HepG2 (cell line): ENCODE results near the gene HINFP. TPM values are rescaled to one million over a fixed set of nuclear protein-coding genes. Genes with fewer than 3 reads are reported as not detected.
A peak's percentile ranks its signal among the peaks of the same experiment; 100 is the strongest.

Experiments
- ATAC-seq: fragments of 200-7000 bp; cut with Tn5 transposase; 3 replicates; pipeline ENCODE4 v1.9.1; 2020; ENCODE audit warnings: mild to moderate bottlenecking, moderate library complexity
- BruUV-seq: library from RNA; stranded (reverse); fragments of 400-500 nt; replicated peaks from 2 replicates; lab custom pipeline; 2021; lab: Mats Ljungman, UMichigan
- CTCF ChIA-PET: fragments of 300-600 bp; formaldehyde crosslinking; extraction: SDS; loops from one replicate; lab custom pipeline; 2021; ENCODE audit warnings: low total read pairs, inconsistent platforms, low intra/inter-chr PET ratio; lab: Yijun Ruan, JAX
- POLR2A ChIA-PET: fragments of 350-600 bp; sonication (Branson Sonifier 250); formaldehyde crosslinking; loops from one replicate; lab custom pipeline; 2020; ENCODE audit warnings: antibody characterized with exemption, inconsistent platforms; lab: Yijun Ruan, JAX
- DNase-seq: peaks from one replicate; pipeline ENCODE4 v3.0.0-alpha.2; 2015; ENCODE audit warnings: low spot score
- FAIRE-seq: peaks from 3 replicates; lab custom pipeline; 2011; peaks lifted over from hg19 to GRCh38; lab: Jason Lieb, UNC
- H2AFZ ChIP-seq: one replicate; pipeline ENCODE4 v1.6.1; 2011; ENCODE audit warnings: low read length, inconsistent platforms
- H3K27ac ChIP-seq: fragments of 300-600 bp; 3 replicates; pipeline ENCODE4 v1.8.0; 2011; ENCODE audit warnings: mixed run types, mild to moderate bottlenecking, mixed read lengths, low read length, inconsistent platforms; ENCODE audit not compliant: insufficient read depth; ENCODE audit errors: extremely low read length
- H3K27me3 ChIP-seq, 2 experiments: fragments of 200-600 bp in 1 of 2; 2 replicates in 1 of 2; 3 replicates in 1 of 2; pipeline versions ENCODE4 v1.6.0 to v1.8.0; 2011; ENCODE audit warnings: low read length in 2 of 2, mild to moderate bottlenecking in 2 of 2, moderate library complexity in 2 of 2, inconsistent platforms in 1 of 2; ENCODE audit not compliant: insufficient read depth in 2 of 2, control insufficient read depth in 1 of 2
- H3K36me3 ChIP-seq, 2 experiments: fragments of 200-600 bp in 1 of 2; replicated peaks in 1 of 2; 2 replicates in 1 of 2; 3 replicates in 1 of 2; pipeline versions ENCODE4 v1.5.1 to v1.8.0; 2011; ENCODE audit warnings: low read length in 2 of 2, inconsistent platforms in 1 of 2; ENCODE audit not compliant: insufficient read depth in 2 of 2, control insufficient read depth in 1 of 2
- H3K4me1 ChIP-seq: 2 replicates; pipeline ENCODE4 v1.5.1; 2012; ENCODE audit warnings: low read length, inconsistent platforms; ENCODE audit not compliant: insufficient read depth
- H3K4me2 ChIP-seq: 2 replicates; pipeline ENCODE4 v1.6.0; 2011; ENCODE audit warnings: low read depth, low read length, inconsistent platforms
- H3K4me3 ChIP-seq, 3 experiments: fragments of 200-600 bp in 1 of 3; sonication (generic), shearing (Covaris generic) in 1 of 3; replicated peaks in 1 of 3; 2 replicates each; pipeline ENCODE4 v1.5.1; 2011 to 2016; ENCODE audit warnings: low read length in 3 of 3, inconsistent platforms in 2 of 3, low read depth in 2 of 3, mild to moderate bottlenecking in 2 of 3, control low read depth in 1 of 3, mixed read lengths in 1 of 3; ENCODE audit not compliant: insufficient read depth in 1 of 3
- H3K79me2 ChIP-seq: one replicate; pipeline ENCODE4 v1.6.1; 2011; ENCODE audit warnings: low read length, inconsistent platforms; ENCODE audit not compliant: insufficient read depth
- H3K9ac ChIP-seq: 2 replicates; pipeline ENCODE4 v1.6.0; 2011; ENCODE audit warnings: mild to moderate bottlenecking, low read depth, low read length, inconsistent platforms; ENCODE audit not compliant: insufficient read depth
- H3K9me3 ChIP-seq: 2 replicates; pipeline ENCODE4 v1.5.1; 2012; ENCODE audit warnings: mild to moderate bottlenecking, low read length
- H4K20me1 ChIP-seq: 2 replicates; pipeline ENCODE4 v1.6.0; 2011; ENCODE audit warnings: inconsistent platforms, mild to moderate bottlenecking, low read length, moderate library complexity; ENCODE audit not compliant: insufficient read depth
- AHDC1 ChIP-seq: sonication (generic); formaldehyde crosslinking; IDR thresholded peaks from 2 replicates; pipeline ENCODE4 v1.5.1; 2020; ENCODE audit warnings: mild to moderate bottlenecking, missing genetic modification reagents, borderline replicate concordance
- FOXP1 ChIP-seq, 2 experiments: fragments of 450-650 bp in 1 of 2; IDR thresholded peaks; 2 replicates each; pipeline ENCODE4 v1.6.1; 2017 to 2018; ENCODE audit warnings: antibody characterized with exemption in 1 of 2
- HNF4G ChIP-seq, 2 experiments: sonication (generic) in 1 of 2; formaldehyde crosslinking in 1 of 2; IDR thresholded peaks; 2 replicates each; pipeline versions ENCODE4 v1.4.0 to v1.6.1; 2011 to 2020; ENCODE audit warnings: borderline replicate concordance in 2 of 2, low read depth in 2 of 2, mild to moderate bottlenecking in 2 of 2, low read length in 1 of 2, missing genetic modification reagents in 1 of 2, moderate library complexity in 1 of 2
- MAFF ChIP-seq: IDR thresholded peaks from 2 replicates; pipeline ENCODE4 v1.6.1; 2011; ENCODE audit warnings: low read depth, low read length, improper control_type of control experiment
- MAFK ChIP-seq, 2 experiments: IDR thresholded peaks in 1 of 2; conservative IDR thresholded peaks in 1 of 2; 2 replicates each; pipeline ENCODE4 v1.6.1; 2011; ENCODE audit warnings: improper control_type of control experiment in 2 of 2, low read length in 2 of 2
- MATR3 ChIP-seq: sonication (generic); formaldehyde crosslinking; IDR thresholded peaks from 2 replicates; pipeline ENCODE4 v1.4.0; 2020; ENCODE audit warnings: missing genetic modification reagents
- MXI1 ChIP-seq: IDR thresholded peaks from 3 replicates; pipeline ENCODE4 v1.6.1; 2012; ENCODE audit warnings: low read depth, low read length, inconsistent platforms, borderline replicate concordance
- SIN3A ChIP-seq: IDR thresholded peaks from 2 replicates; pipeline ENCODE4 v1.6.1; 2011; ENCODE audit warnings: low read depth, mild to moderate bottlenecking, control low read depth, low read length, borderline replicate concordance
- TCF7 ChIP-seq: sonication (generic); IDR thresholded peaks from 2 replicates; pipeline ENCODE4 v1.6.1; 2016; ENCODE audit warnings: antibody characterized with exemption, low read depth
- THAP11 ChIP-seq: IDR thresholded peaks from 2 replicates; pipeline ENCODE4 v1.6.1; 2016; ENCODE audit warnings: missing biosample characterization, missing genetic modification reagents
- WIZ ChIP-seq: sonication (generic); formaldehyde crosslinking; IDR thresholded peaks from 2 replicates; pipeline ENCODE4 v1.5.1; 2020; ENCODE audit warnings: mild to moderate bottlenecking, missing genetic modification reagents
- ZNF431 ChIP-seq: sonication (generic); formaldehyde crosslinking; IDR thresholded peaks from 2 replicates; pipeline ENCODE4 v1.9.0; 2022; ENCODE audit warnings: missing genetic modification reagents, low read depth, mild to moderate bottlenecking, borderline replicate concordance
- ZNF460 ChIP-seq: sonication (generic); formaldehyde crosslinking; IDR thresholded peaks from 2 replicates; pipeline ENCODE4 v1.5.1; 2020; ENCODE audit warnings: missing genetic modification reagents, mild to moderate bottlenecking, borderline replicate concordance
- ZZZ3 ChIP-seq: sonication (generic); formaldehyde crosslinking; IDR thresholded peaks from 2 replicates; pipeline ENCODE4 v1.4.0; 2020; ENCODE audit warnings: missing genetic modification reagents, mild to moderate bottlenecking, borderline replicate concordance
- WGBS: methylation state at CpG from one replicate; pipeline ENCODE4 v1.1.6; 2017; ENCODE audit warnings: low lambda C conversion rate; 5-methylcytosine and 5-hydroxymethylcytosine counted together
- in situ Hi-C: cut with HindIII; loops from 2 replicates; pipeline ENCODE4 v1.10.0; 2017; ENCODE audit warnings: low pct_unique_long_range_greater_than_20kb; ENCODE audit not compliant: extremely low pct_ligation_motif_present
- intact Hi-C: fragments of 100-400 bp; cut with micrococcal nuclease; formaldehyde crosslinking; loops from one replicate; pipeline ENCODE4 v1.10.0; 2022; ENCODE audit not compliant: unreplicated experiment
- polyA plus RNA-seq, 8 experiments: library from polyadenylated mRNA; depleted of rRNA in 3 of 8; stranded (reverse) in 7 of 8; unstranded in 1 of 8; fragments of >200 nt; fragmentation: Illumina TruSeq in 4 of 8; extraction: Trizol in 4 of 8; gene quantifications; 2 replicates each; pipeline versions ENCODE4 v1.2.1 to v1.2.3, GENCODE V29; 2011 to 2016; ENCODE audit warnings: low read depth in 4 of 8, missing spikeins in 1 of 8, mixed read lengths in 1 of 8; ENCODE audit not compliant: insufficient read depth in 1 of 8
- total RNA-seq, 5 experiments: library from RNA; depleted of rRNA; stranded (reverse); fragments of >200 nt; fragmentation: Illumina TruSeq; extraction: Trizol; gene quantifications; 2 replicates each; pipeline ENCODE4 v1.2.3, GENCODE V29; 2016; ENCODE audit warnings: low read depth in 1 of 5
- TF ChIP-seq, protein P1 (sequence below): sonication (generic); formaldehyde crosslinking; conservative IDR thresholded peaks from 2 replicates; pipeline ENCODE4 v1.4.0; 2020; ENCODE audit warnings: mild to moderate bottlenecking, missing genetic modification reagents, moderate library complexity

Gene HINFP
- total and polyA plus RNA-seq, 2 of the 13 experiments (the other 11 are each of a cell fraction or from before 2014, with no cell fraction given), result 15.1 to 21.4 TPM

- ATAC-seq, result peak; percentile 24
- in situ Hi-C loops, result no loop called here
- no peaks in the 10 kb centered on the region for H3K9me3 ChIP-seq
- ChIA-PET CTCF (no interaction called here), POLR2A (interaction anchor here (0.8 to 4.2 kb wide), 7 partner anchors 9 to 267 kb away, joined by 3 to 75 read pairs (median 7); partner anchors contain the start of genes HINFP, HMBS, NHERF4 and VPS11)
- DNase-seq, result peak; percentile 61
- H3K4me1 ChIP-seq, result peaks cover 29% of the 10 kb centered on the region
- H3K36me3 ChIP-seq, result peaks cover 4 to 28% of the 10 kb centered on the region in 2 experiments
- H3K4me2 ChIP-seq, result peak overlapping the region; percentile 82
- WGBS, result 3% methylated on average over 2 of the region's 2 CpGs
- no TSS peak for BruUV-seq
- no peaks in the 10 kb centered on the region for H4K20me1 ChIP-seq
- peak; percentile 57 for FAIRE-seq
- no peaks in the 10 kb centered on the region; a peak in 1 of 5 replicates for H3K27me3 ChIP-seq
- H3K4me3 ChIP-seq, result peak overlapping the region; percentile 68 to 86 (median 85); a peak in 5 of 6 replicates
- intact Hi-C loops, result loop anchor here (5.0 kb wide), 1 partner anchor 88 kb away; no protein-coding TSS in a partner anchor
- peak overlapping the region; percentile 65 for H3K27ac ChIP-seq
- no peak overlapping the region for H2AFZ ChIP-seq
- no peaks in the 10 kb centered on the region for H3K79me2 ChIP-seq
- H3K9ac ChIP-seq, result no peak overlapping the region
- peak; percentile 81 for TF ChIP-seq HNF4G (IDR thresholded peaks at IDR 0.05; ENCODE audit: borderline replicate concordance, low read depth, low read length)
- TF ChIP-seq HNF4G (CRISPR knock-in tag; IDR thresholded peaks at IDR 0.05; ENCODE audit: borderline replicate concordance, low read depth), result 0 out of 2 replicates have a peak, but pooled peaks have one; percentile 48
- TF ChIP-seq FOXP1 (IDR thresholded peaks at IDR 0.05), result no peak
- 0 out of 2 replicates have a peak, but pooled peaks have one; percentile 8 for TF ChIP-seq FOXP1 (CRISPR knock-in tag; IDR thresholded peaks at IDR 0.05)
- TF ChIP-seq SIN3A, result 0 out of 2 replicates have a peak, but pooled peaks have one; percentile 11
- peak; percentile 55; the same call in 1 of the 2 replicates for TF ChIP-seq AHDC1 (CRISPR knock-in tag)
- TF ChIP-seq, protein P1, sequence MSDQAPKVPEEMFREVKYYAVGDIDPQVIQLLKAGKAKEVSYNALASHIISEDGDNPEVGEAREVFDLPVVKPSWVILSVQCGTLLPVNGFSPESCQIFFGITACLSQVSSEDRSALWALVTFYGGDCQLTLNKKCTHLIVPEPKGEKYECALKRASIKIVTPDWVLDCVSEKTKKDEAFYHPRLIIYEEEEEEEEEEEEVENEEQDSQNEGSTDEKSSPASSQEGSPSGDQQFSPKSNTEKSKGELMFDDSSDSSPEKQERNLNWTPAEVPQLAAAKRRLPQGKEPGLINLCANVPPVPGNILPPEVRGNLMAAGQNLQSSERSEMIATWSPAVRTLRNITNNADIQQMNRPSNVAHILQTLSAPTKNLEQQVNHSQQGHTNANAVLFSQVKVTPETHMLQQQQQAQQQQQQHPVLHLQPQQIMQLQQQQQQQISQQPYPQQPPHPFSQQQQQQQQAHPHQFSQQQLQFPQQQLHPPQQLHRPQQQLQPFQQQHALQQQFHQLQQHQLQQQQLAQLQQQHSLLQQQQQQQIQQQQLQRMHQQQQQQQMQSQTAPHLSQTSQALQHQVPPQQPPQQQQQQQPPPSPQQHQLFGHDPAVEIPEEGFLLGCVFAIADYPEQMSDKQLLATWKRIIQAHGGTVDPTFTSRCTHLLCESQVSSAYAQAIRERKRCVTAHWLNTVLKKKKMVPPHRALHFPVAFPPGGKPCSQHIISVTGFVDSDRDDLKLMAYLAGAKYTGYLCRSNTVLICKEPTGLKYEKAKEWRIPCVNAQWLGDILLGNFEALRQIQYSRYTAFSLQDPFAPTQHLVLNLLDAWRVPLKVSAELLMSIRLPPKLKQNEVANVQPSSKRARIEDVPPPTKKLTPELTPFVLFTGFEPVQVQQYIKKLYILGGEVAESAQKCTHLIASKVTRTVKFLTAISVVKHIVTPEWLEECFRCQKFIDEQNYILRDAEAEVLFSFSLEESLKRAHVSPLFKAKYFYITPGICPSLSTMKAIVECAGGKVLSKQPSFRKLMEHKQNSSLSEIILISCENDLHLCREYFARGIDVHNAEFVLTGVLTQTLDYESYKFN, result peak; percentile 78
- TF ChIP-seq MAFK (conservative IDR thresholded peaks at IDR 0.05 in 1 of 2, IDR thresholded peaks at IDR 0.05 in 1 of 2; ENCODE audit: low read length in 2 of 2), result peak; percentile 38 to 52; a peak in 1 of 4 replicates
- no peak for TF ChIP-seq ZZZ3 (CRISPR knock-in tag)
- 0 out of 2 replicates have a peak, but pooled peaks have one; percentile 28 for TF ChIP-seq TCF7
- TF ChIP-seq MATR3 (CRISPR knock-in tag), result no peak
- no peak for TF ChIP-seq ZNF431 (CRISPR knock-in tag)
- TF ChIP-seq WIZ (CRISPR knock-in tag), result no peak
- peak; percentile 50; the same call in 1 of the 3 replicates for TF ChIP-seq MXI1
- peak; percentile 47 for TF ChIP-seq MAFF
- TF ChIP-seq ZNF460, result peak; percentile 20; the same call in 1 of the 2 replicates
- peak; percentile 38 for TF ChIP-seq THAP11
Observed at GRCh38 chr11:119108857-119109221, 12.5 kb upstream of the HINFP start.
